ENCODE results near the gene ZNF773. TPM values are rescaled to one million over a fixed set of nuclear protein-coding genes. Genes with fewer than 3 reads are reported as not detected.
A peak's percentile ranks its signal among the peaks of the same experiment; 100 is the strongest.

The ZNF773 gene
- total and polyA plus RNA-seq, 10 of the 15 experiments (the other 5 are each of a cell fraction or from before 2014, with no cell fraction given) = 0.21 to 9.1 (median 6.7) TPM

DNA sequence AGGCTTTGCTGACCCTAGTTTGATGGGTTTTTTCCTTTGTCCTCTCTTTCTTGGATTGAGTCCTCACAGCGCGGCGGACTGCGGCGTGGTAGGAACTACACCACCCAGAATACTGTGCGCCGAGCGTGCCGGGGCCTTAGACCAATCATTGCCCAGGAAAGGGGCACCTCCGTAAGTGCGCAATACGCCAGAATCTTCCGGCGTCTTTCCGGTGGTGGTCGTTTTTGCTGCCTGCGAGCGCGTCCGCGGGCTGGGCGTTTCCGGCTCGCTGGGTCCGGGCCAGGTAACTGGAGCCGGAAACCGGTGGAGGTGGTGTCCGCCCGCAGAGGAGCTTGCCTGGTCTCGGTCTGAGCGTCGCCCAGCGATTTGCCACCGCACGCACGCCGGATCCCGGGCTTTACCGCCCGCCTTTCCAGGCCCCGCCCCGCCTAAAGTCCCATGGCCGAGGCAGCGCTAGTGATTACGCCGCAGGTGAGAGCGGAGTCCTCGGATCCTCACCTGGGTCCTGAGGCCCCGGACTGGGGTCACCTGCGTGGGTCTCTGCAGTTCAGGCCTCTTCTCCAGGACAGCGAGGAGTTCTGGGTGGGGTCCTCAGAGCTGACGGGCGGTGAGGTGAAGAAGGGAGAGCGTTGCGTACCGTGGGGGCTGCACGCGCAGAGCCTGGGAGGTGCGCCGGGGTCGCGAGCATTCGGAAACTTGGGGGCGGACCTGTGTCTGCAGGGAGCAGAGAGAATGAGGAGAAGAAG is 27.6 kb downstream of the ZNF773 start, which contains the start of gene ZNF549 (continued):
- TF ChIP-seq, protein P1, sequence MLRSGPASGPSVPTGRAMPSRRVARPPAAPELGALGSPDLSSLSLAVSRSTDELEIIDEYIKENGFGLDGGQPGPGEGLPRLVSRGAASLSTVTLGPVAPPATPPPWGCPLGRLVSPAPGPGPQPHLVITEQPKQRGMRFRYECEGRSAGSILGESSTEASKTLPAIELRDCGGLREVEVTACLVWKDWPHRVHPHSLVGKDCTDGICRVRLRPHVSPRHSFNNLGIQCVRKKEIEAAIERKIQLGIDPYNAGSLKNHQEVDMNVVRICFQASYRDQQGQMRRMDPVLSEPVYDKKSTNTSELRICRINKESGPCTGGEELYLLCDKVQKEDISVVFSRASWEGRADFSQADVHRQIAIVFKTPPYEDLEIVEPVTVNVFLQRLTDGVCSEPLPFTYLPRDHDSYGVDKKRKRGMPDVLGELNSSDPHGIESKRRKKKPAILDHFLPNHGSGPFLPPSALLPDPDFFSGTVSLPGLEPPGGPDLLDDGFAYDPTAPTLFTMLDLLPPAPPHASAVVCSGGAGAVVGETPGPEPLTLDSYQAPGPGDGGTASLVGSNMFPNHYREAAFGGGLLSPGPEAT (IDR thresholded peaks at IDR 0.05; ENCODE audit: low read depth) = peak; percentile 43; the same call in 1 of the 2 replicates
- TF ChIP-seq ETV6 (conservative IDR thresholded peaks at IDR 0.05 in 1 of 2, IDR thresholded peaks at IDR 0.05 in 1 of 2; ENCODE audit: borderline replicate concordance in 1 of 2, low read depth in 1 of 2) (no peak), FOS (IDR thresholded peaks at IDR 0.05; ENCODE audit: borderline replicate concordance, extremely low read depth, insufficient read length) (no peak), HCFC1 (IDR thresholded peaks at IDR 0.05; ENCODE audit: low read length) (peak; percentile 88), SUZ12 (IDR thresholded peaks at IDR 0.05; ENCODE audit: unreplicated experiment) (no peak), KLF5 (IDR thresholded peaks at IDR 0.05; ENCODE audit: partially characterized antibody) (no peak), ASH2L (IDR thresholded peaks at IDR 0.05; ENCODE audit: borderline replicate concordance, low read depth) (no peak), GATAD2B (conservative IDR thresholded peaks at IDR 0.05; ENCODE audit: low read depth) (peak; percentile 48; the same call in 1 of the 2 replicates), SP1 (IDR thresholded peaks at IDR 0.05; ENCODE audit: low read depth, low read length) (peak; percentile 29), CBFB (IDR thresholded peaks at IDR 0.05; ENCODE audit: low read depth) (0 out of 2 replicates have a peak, but pooled peaks have one; percentile 24), ZSCAN29 (IDR thresholded peaks at IDR 0.05) (no peak), BHLHE40 (IDR thresholded peaks at IDR 0.05; ENCODE audit: borderline replicate concordance in 1 of 2, low read depth in 2 of 2, low read length in 1 of 2) (peak; percentile 72 to 88; a peak in 3 of 4 replicates), TBL1XR1 (IDR thresholded peaks at IDR 0.05; ENCODE audit: low read depth, low read length) (no peak), BMI1 (IDR thresholded peaks at IDR 0.05; ENCODE audit: borderline replicate concordance) (no peak)
- TF ChIP-seq, protein P2, sequence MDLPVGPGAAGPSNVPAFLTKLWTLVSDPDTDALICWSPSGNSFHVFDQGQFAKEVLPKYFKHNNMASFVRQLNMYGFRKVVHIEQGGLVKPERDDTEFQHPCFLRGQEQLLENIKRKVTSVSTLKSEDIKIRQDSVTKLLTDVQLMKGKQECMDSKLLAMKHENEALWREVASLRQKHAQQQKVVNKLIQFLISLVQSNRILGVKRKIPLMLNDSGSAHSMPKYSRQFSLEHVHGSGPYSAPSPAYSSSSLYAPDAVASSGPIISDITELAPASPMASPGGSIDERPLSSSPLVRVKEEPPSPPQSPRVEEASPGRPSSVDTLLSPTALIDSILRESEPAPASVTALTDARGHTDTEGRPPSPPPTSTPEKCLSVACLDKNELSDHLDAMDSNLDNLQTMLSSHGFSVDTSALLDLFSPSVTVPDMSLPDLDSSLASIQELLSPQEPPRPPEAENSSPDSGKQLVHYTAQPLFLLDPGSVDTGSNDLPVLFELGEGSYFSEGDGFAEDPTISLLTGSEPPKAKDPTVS (IDR thresholded peaks at IDR 0.05; ENCODE audit: low read depth, low read length) = no peak
- TF ChIP-seq, protein P3, sequence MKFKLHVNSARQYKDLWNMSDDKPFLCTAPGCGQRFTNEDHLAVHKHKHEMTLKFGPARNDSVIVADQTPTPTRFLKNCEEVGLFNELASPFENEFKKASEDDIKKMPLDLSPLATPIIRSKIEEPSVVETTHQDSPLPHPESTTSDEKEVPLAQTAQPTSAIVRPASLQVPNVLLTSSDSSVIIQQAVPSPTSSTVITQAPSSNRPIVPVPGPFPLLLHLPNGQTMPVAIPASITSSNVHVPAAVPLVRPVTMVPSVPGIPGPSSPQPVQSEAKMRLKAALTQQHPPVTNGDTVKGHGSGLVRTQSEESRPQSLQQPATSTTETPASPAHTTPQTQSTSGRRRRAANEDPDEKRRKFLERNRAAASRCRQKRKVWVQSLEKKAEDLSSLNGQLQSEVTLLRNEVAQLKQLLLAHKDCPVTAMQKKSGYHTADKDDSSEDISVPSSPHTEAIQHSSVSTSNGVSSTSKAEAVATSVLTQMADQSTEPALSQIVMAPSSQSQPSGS (IDR thresholded peaks at IDR 0.05; ENCODE audit: low read length) = no peak
- TF ChIP-seq, protein P4, sequence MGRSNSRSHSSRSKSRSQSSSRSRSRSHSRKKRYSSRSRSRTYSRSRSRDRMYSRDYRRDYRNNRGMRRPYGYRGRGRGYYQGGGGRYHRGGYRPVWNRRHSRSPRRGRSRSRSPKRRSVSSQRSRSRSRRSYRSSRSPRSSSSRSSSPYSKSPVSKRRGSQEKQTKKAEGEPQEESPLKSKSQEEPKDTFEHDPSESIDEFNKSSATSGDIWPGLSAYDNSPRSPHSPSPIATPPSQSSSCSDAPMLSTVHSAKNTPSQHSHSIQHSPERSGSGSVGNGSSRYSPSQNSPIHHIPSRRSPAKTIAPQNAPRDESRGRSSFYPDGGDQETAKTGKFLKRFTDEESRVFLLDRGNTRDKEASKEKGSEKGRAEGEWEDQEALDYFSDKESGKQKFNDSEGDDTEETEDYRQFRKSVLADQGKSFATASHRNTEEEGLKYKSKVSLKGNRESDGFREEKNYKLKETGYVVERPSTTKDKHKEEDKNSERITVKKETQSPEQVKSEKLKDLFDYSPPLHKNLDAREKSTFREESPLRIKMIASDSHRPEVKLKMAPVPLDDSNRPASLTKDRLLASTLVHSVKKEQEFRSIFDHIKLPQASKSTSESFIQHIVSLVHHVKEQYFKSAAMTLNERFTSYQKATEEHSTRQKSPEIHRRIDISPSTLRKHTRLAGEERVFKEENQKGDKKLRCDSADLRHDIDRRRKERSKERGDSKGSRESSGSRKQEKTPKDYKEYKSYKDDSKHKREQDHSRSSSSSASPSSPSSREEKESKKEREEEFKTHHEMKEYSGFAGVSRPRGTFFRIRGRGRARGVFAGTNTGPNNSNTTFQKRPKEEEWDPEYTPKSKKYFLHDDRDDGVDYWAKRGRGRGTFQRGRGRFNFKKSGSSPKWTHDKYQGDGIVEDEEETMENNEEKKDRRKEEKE (IDR thresholded peaks at IDR 0.05) = no peak
- TF ChIP-seq, protein P5, sequence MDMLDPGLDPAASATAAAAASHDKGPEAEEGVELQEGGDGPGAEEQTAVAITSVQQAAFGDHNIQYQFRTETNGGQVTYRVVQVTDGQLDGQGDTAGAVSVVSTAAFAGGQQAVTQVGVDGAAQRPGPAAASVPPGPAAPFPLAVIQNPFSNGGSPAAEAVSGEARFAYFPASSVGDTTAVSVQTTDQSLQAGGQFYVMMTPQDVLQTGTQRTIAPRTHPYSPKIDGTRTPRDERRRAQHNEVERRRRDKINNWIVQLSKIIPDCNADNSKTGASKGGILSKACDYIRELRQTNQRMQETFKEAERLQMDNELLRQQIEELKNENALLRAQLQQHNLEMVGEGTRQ (IDR thresholded peaks at IDR 0.05; ENCODE audit: borderline replicate concordance, low read depth, low read length) = no peak
- TF ChIP-seq, protein P6, sequence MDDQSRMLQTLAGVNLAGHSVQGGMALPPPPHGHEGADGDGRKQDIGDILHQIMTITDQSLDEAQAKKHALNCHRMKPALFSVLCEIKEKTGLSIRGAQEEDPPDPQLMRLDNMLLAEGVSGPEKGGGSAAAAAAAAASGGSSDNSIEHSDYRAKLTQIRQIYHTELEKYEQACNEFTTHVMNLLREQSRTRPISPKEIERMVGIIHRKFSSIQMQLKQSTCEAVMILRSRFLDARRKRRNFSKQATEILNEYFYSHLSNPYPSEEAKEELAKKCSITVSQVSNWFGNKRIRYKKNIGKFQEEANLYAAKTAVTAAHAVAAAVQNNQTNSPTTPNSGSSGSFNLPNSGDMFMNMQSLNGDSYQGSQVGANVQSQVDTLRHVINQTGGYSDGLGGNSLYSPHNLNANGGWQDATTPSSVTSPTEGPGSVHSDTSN (IDR thresholded peaks at IDR 0.05; ENCODE audit: insufficient replicate concordance, low read depth, low read length) = no peak
